LNCAP (cell line): ENCODE measurements around the gene COPS7A.

Experiments
- TF ChIP-seq, protein P1 (sequence below): fragments of 450-650 bp; IDR thresholded peaks from 2 replicates; pipeline ENCODE4 v1.5.1; 2017; ENCODE audit warnings: mild to moderate bottlenecking

Gene COPS7A

DNA sequence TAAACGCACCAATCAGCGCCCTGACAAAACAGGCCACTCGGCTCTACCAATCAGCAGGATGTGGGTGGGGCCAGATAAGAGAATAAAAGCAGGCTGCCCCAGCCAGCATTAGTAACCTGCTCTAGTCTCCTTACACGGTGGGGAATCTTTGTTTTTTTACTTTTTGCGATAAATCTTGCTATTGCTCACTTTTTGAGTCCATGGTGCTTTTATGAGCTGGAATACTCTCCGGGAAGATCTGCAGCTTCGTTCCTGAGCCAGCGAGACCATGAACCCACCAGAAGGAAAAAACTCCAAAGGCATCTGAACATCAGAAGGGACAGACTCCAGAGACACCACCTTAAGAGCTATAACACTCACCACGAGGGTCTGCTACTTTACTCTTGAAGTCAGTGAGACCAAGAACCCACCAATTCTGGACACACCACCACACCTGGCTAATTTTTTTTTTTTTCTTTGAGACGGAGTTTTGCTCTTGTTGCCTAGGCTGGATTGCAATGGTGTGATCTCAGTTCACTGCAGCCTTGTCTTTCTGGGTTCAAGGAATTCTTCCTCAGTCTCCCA is 6.9 kb upstream of the COPS7A start:
- TF ChIP-seq, protein P1, sequence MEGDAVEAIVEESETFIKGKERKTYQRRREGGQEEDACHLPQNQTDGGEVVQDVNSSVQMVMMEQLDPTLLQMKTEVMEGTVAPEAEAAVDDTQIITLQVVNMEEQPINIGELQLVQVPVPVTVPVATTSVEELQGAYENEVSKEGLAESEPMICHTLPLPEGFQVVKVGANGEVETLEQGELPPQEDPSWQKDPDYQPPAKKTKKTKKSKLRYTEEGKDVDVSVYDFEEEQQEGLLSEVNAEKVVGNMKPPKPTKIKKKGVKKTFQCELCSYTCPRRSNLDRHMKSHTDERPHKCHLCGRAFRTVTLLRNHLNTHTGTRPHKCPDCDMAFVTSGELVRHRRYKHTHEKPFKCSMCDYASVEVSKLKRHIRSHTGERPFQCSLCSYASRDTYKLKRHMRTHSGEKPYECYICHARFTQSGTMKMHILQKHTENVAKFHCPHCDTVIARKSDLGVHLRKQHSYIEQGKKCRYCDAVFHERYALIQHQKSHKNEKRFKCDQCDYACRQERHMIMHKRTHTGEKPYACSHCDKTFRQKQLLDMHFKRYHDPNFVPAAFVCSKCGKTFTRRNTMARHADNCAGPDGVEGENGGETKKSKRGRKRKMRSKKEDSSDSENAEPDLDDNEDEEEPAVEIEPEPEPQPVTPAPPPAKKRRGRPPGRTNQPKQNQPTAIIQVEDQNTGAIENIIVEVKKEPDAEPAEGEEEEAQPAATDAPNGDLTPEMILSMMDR = no peak

DNA sequence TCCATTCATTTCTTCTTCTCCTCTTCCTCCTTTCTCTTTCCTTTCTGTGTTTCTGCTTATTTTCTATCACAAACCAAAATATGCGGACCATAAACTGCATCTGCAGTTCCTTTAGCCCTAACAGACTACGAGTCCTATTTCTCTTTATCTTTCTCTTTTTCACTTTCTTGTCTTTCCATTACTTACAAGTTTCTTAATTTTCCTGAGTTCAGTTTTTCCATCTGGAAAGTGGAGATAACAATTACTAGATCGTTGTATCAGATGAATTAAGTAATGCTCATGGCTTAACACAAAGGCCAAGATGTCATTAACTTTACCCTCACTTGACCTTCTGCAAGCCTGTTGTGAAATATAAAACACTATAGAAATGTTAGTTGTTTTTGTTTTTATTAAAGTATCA is 983 bp upstream of the COPS7A start:
- TF ChIP-seq, protein P1 = no peak

DNA sequence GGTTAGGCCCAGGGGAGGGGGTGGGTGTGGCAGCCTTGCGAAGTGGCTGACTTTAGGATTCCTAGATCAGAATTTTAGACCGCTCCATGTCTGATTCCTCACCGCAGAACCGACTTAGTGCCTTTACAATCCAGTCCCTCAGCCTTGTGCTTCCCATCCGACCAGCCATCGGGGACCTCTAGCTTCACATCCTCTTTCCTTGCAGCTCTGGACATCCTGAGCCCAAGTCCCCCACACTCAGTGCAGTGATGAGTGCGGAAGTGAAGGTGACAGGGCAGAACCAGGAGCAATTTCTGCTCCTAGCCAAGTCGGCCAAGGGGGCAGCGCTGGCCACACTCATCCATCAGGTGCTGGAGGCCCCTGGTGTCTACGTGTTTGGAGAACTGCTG is 557 bp downstream of the COPS7A start:
- TF ChIP-seq, protein P1 = no peak

DNA sequence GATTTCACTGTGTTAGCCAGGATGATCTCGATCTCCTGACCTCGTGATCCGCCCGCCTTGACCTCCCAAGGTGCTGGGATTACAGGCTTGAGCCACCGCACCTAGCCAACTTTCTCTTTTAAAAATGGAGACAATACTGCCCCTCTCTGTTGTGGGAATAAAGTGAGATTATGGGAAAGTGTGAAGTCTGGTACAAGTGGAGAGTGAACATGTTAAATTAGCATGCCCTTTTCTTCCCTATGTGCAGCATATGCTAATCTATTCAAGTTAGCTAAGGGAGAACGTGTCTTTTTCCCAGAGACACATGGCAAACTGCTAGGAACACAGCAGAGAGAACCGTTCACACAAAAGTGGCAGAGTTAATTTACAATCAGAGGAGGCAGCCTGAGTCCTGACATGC is 1.5 kb downstream of the COPS7A start:
- TF ChIP-seq, protein P1 = no peak

DNA sequence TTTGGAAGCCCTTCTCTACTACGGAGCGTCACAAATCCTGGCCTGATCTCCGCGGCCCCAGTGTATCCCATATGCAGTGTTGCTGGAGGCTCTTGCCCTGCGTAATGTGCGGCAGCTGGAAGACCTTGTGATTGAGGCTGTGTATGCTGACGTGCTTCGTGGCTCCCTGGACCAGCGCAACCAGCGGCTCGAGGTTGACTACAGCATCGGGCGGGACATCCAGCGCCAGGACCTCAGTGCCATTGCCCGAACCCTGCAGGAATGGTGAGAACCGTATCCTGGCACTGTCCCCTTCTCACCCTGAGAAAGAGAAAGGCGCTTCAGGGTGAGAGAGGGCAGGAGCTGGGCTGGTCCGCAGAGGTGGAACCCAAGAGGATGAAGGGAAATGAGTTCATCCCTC is 5.3 kb downstream of the COPS7A start:
- TF ChIP-seq, protein P1 = no peak

DNA sequence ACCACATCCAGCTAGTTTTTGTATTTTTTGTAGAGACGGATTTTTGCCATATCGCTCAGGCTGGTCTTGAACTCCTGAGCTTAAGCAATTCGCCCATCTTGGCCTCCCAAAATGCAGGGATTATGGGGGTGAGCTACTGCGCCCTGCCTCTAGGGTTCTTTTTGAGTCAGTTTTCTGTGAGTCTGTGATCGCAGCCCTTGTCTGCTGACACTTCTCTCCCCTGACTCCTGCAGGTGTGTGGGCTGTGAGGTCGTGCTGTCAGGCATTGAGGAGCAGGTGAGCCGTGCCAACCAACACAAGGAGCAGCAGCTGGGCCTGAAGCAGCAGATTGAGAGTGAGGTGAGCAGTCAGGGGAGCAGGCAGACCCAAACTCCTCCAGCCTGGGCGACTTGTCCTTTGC is 6.3 kb downstream of the COPS7A start:
- TF ChIP-seq, protein P1 = no peak

DNA sequence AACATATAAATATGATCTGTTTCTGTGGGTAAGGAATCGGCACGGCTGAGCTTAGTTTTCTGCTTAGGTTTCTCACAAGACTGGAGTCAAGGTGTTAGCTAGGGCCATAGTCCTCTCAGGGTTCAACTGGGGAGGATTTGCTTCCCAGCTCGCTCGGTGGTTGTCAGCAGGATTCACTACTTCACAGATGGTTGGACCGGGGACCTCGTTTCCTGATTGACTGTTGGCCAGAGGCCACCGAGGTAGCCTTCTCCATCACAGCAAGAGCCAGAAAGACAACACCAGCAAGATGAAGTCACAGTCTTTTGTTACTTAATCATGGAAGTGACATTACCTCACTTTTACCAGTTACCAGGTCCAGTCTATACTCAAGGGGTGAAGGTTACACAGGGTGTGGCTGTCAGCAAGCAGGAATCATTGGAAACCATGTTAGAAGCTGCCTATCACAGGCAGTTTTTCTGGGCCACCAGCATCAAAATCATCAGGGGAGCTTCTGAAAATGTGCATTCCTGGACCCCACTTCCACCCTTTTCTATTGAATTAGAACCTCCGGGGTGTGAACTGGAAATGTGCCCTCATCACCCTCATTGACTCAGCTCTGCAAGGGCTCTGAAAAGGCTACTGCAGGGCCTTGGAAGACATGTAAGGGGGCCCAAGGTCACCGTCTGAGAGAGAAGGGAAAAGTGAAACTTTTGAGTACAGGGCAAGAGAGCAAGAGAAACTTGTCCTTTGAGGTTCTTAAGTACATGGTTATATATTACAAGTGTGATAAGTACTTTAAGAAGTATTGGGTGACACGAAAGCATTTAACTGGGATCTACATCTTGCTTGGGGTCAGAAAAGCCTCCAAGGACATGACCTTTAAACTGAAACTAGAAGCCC is 10.9 kb downstream of the COPS7A start:
- TF ChIP-seq, protein P1 = no peak
